HG03064 (cell line): Measurements from ENCODE around the gene PZP.

ENCODE experiments used
- ATAC-seq: cut with Tn5 transposase; IDR thresholded peaks from one replicate; pipeline ENCODE4 v1.9.1; 2021; ENCODE audit warnings: low read depth; ENCODE audit not compliant: unreplicated experiment

PZP gene

DNA sequence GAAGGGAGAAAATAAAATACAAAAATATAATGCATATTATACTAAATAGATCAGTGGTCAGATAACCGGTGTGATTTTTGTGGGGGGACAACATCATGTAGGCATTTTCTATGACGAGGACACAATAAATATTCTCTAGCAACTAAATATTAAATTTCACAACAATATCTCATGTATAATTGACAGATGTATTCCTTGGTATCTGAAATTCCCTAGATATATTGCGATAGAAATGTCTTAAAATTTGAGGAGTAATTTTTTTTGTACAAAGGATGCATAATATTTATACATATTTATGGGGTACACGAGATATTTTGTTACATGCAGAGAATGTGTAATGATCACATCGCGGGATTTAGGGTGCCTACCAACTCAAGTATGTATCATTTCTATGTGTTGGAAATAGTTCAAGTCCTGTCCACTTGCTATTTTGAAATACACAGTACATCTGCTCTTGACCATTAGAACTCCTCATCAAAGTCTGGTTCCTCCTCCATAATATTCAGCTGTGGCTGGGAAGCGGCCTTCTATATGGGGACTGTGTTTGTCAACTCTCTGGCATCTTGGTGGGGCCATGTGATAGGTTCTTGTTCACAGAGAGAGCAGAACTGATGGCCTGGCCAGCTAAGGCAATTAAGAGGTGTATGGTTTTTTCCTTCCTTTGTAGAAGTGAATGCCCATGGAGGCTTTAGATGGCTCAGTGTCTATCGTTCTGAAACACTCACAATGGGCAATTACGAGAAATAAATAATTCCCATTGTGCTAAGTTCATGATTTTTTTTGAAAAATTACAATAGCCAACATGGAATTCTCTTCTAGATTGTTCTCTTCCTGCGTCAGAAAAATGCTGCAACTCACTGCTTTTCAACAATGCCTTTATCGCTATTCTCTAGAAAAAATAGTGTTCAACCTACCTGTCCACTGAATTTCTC is 101.3 kb downstream of the PZP start:
- no peak for ATAC-seq

GRCh38 chr12:9106067-9106466 is 102.1 kb downstream of the PZP start:
- ATAC-seq = no peak

DNA sequence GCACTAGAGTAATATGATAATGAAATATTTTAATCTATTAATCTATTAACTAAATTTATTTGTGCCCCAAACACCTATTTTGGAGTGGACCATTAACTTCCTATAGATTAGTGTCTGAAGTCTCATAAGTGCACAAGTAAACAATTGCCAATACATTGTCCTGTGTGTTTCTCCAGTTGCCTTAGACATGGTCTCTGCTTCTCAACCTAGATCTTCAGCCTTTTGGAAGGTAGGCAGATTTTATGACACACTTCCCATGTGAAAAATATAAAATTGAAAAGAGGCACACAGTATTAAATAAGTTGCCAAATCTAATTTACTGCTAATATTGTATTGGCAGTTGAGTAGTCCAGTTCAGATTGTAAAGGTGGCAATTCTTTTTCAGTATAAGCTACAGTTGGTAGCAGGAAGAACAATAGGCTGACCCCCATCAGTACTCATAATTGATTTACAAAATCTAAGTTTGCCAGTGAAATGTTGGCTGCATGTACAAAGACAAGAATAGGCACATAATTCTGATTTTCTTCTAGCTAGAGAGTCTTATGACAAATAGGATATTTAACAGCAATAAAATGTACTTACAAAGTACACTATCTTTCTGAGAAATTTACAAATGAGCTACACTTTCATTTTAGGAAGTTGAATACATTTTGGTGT is 103.3 kb downstream of the PZP start:
- ATAC-seq = no peak

DNA sequence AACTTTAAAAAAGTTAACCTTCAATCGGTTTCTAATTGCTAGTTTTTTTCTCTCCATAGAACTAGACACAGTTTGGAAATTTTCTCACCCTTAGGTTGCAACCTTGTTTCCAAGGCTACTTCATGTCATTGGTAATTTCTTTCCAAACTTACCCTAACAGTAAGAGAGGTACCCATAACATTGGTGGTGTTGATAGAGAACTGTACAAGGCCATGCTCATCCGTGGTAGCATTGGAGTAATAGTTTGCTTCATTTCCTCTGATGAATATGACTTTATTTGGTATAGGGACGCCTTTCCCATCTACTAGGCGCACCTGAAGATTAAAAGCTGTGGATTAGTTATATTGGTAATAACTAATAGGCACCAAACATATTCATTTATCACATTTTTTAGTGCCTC is 104.1 kb downstream of the PZP start:
- ATAC-seq = no peak

- ATAC-seq = no peak
Observed at GRCh38 chr12:9103050-9103849, 104.9 kb downstream of the PZP start.

DNA sequence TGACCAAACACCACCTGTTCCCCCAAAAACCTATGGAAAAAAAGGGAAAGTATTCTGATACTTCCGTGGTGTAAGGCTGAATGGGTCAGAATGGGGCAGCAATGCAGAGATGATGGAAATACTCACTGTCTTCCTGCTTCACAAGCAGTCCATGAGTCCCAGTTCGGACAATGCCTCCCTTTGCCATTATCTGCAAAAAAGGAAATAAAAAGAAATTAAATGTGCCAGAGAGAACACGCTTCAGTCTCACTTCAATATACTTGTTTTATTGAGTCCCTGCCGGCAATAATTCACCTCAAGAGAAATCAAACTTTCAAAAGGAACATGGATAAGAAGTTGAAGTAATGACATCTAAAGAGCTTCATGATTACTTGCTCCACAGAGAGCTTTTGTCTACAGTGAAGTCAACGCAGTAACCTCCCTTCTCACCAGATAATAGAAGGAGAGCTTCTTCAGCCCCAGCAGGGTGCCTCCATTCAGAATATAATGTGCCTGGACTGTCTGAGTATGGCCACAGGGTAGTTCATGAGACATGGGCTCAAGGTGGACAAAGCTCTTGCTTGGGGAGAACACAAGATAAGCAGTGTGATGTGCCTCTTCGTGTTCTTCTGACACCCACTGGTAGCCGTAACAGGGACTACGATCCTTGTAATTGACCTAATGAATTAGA is 107.0 kb downstream of the PZP start:
- no peak for ATAC-seq

DNA sequence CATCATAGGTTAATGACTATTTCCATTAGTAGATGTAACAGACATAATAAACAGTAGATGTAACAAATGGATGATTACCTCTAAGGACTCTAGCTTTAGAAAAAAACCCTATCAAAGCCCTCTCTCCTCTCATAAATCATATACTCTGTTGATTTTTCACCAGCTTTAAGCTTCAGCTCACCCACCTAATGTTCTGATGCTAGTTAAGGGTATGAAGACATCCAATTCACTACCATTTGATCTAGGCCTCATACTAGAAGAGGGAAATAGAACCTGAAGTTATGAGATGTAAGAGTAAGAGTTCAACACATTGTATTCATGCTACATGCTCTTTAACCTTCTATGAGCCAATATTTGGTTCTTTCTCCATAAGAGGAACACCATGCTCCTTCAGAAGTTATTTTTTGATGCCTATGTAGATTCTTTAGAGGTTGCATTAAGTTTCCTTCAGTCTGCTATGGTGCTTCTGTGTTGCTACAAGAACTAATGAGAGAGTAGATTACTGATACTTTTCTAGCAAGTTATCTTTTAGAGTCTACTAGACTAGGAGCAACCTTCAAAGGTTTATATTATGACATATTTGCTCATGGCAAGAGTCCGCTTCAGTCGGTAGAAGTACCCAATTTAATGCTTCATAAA is 108.5 kb downstream of the PZP start:
- ATAC-seq = no peak
